Activated CD4-positive, alpha-beta T cell treated with anti-CD3 and anti-CD28 coated beads, Interleukin-2, amount 10 ng/mL, durations not matched to agents 24 days and 14 days (primary cell): ENCODE measurements around the gene STAT1. TPM values are rescaled to one million over a fixed set of nuclear protein-coding genes. Genes with fewer than 3 reads are reported as not detected.
A peak's percentile ranks its signal among the peaks of the same experiment; 100 is the strongest.
"Not testable (repeated sequence)": the region's sequence is repeated elsewhere in the genome, so short reads cannot be mapped to it uniquely, and the experiment has no call there.

Experiments
- DNase-seq: peaks from one replicate; pipeline ENCODE4 v3.0.0; 2022
- H3K27ac Mint-ChIP-seq: one replicate; pipeline ENCODE4 v1.8.0; 2022; ENCODE audit warnings: mild to moderate bottlenecking, mixed read lengths
- H3K27me3 Mint-ChIP-seq: one replicate; pipeline ENCODE4 v1.8.0; 2022; ENCODE audit warnings: mixed read lengths
- H3K36me3 Mint-ChIP-seq: one replicate; pipeline ENCODE4 v1.8.0; 2022; ENCODE audit warnings: low read depth, mild to moderate bottlenecking, mixed read lengths
- H3K4me1 Mint-ChIP-seq: one replicate; pipeline ENCODE4 v1.8.0; 2021; ENCODE audit warnings: mixed read lengths
- H3K4me3 Mint-ChIP-seq: one replicate; pipeline ENCODE4 v1.8.0; 2022; ENCODE audit warnings: mild to moderate bottlenecking, moderate library complexity, mixed read lengths
- H3K9me3 Mint-ChIP-seq: one replicate; pipeline ENCODE4 v1.8.0; 2021; ENCODE audit warnings: mixed read lengths
- intact Hi-C: fragments of 100-400 bp; cut with micrococcal nuclease; formaldehyde crosslinking; loops from one replicate; pipeline ENCODE4 v1.15.1; 2023
- total RNA-seq: library from RNA; stranded (reverse); gene quantifications from 2 replicates; pipeline ENCODE4 v1.2.3, GENCODE V29; 2022

Gene STAT1
- total RNA-seq, 1 donor from 2014 or later: 160 TPM

DNA sequence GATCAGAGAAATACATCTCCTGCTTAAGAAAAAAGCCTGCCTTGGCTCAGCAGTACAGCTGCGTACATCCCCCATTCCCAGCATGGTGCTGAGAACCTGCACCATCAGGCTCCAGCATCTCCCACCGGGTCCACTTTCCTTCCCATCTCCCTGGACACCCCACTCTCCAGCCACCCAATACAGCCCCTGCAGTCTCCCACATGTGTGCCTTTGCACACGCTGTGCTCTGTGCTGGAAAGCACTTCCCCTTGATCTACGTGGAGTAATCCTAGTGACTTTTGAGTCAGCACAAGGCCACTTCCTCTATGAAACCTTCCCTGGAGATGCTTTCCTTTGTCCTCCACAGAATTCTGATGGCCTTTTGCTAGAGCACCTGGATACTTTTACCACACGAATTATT lies 17.0 kb downstream of the STAT1 start:
- intact Hi-C loops: loop anchor here (1.0 to 2.0 kb wide), 2 partner anchors 16 to 33 kb away; no protein-coding TSS in a partner anchor
- H3K4me3 Mint-ChIP-seq: peak overlapping the region; percentile 45
- peaks cover 9% of the 10 kb centered on the region for H3K9me3 Mint-ChIP-seq
- no peaks in the 10 kb centered on the region for H3K27me3 Mint-ChIP-seq
- peaks cover 82% of the 10 kb centered on the region for H3K4me1 Mint-ChIP-seq
- peak; percentile 55 for DNase-seq
- H3K27ac Mint-ChIP-seq: peak overlapping the region; percentile 77
- H3K36me3 Mint-ChIP-seq: peaks cover 92% of the 10 kb centered on the region

DNA sequence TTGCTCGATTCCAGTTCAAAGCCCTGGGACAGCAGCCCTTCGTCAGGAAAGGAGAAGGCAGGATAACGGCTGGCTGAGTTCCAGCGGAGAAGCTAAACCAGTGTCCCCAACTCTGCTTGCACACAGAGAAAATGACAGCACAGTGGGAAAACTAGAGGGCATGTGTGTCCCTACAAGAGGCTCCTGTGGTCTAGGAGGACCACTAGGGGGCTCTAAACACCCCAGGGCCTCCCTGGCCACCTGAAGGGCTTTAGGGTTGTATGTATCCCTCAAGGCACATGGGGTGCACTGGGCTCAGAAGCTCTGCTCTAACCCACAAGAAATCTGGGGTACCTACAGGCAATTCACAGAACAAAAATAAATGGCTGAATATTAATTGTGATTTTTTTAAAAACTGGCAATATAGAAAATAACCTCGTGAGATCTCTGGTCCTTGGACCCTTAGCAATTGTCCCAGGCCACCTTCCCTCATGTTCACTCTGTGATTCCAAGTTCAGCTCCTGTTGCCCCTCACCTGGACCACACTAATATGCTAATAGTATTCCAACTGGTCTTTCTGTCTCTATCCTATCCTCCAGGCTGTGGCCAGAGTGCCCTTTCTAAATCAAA lies 17.5 kb downstream of the STAT1 start:
- H3K4me3 Mint-ChIP-seq: peak overlapping the region; percentile 45
- peaks cover 9% of the 10 kb centered on the region for H3K9me3 Mint-ChIP-seq
- H3K36me3 Mint-ChIP-seq: peaks cover 88% of the 10 kb centered on the region
- peak overlapping the region; percentile 77 for H3K27ac Mint-ChIP-seq
- no peaks in the 10 kb centered on the region for H3K27me3 Mint-ChIP-seq
- intact Hi-C loops: loop anchor here (1.0 to 2.0 kb wide), 2 partner anchors 16 to 34 kb away; no protein-coding TSS in a partner anchor
- DNase-seq: peak; percentile 73
- H3K4me1 Mint-ChIP-seq: peaks cover 78% of the 10 kb centered on the region

DNA sequence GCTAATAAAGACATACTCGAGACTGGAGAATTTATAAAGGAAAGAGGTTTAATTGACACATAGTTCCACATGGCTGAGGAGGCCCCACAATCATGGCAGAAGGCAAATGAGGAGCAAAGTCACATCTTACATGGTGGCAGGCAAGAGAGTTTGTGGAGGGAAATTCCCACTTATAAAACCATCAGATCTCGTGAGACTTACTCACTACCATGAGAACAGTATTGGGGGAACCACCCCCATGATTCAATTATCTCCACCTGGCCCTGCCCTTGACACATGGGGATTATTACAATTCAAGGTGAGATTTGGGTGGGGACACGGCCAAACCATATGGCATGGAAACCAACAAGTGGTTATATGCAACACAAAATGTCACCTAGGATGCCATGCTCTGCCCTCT lies 18.7 kb downstream of the STAT1 start:
- H3K9me3 Mint-ChIP-seq, H3K4me3 Mint-ChIP-seq, intact Hi-C loops, H3K27me3 Mint-ChIP-seq: not testable (repeated sequence)
- Mint-ChIP-seq H3K27ac (peak overlapping the region; percentile 77), H3K4me1 (peaks cover 69% of the 10 kb centered on the region), H3K36me3 (peaks cover 86% of the 10 kb centered on the region)
- peak; percentile 59 for DNase-seq

DNA sequence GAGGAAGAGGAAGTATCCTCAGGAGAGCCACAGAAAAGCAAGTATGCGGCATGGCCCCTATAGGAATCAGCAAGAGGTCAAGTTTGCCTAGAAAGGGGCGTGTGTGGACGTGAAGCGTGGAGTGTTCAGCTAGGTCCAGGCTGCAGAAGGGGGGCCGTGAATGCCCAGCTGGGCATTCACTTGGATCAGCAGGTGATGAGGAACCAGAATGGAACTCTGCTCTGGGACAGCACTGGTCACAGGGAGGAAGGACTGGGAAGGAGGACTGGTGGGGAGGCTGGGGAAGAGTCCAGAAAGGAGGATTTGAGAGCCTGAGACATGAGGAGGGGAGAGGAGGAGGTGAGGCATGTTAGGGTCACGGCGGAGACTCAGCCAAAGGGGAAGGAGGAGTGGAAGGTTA lies 19.8 kb downstream of the STAT1 start:
- intact Hi-C loops: no loop called here
- no peak overlapping the region for H3K4me3 Mint-ChIP-seq

DNA sequence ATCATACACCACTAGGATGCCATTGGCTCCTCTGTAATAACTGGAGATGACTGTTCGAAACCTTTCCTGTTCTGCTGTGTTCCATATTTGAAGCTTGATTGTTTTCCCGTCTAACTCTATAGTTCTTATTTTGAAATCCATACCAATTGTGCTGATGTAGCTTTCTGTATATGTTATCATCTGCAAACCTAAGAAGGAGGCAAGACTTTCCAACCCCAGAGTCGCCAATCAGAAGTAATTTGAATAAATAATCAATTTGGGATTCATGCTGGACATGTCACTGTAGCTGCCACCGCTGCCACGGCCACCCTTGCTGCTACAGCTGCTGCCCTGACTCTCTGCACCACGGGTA lies 20.7 kb downstream of the STAT1 start:
- Mint-ChIP-seq H3K4me1 (peaks cover 61% of the 10 kb centered on the region), H3K27me3 (no peaks in the 10 kb centered on the region), H3K27ac (peak overlapping the region; percentile 79), H3K36me3 (peaks cover 86% of the 10 kb centered on the region), H3K9me3 (peaks cover 9% of the 10 kb centered on the region), H3K4me3 (no peak overlapping the region)
- intact Hi-C loops: no loop called here
- no peak for DNase-seq

More for the DNA sequence above, 19.8 kb downstream of the STAT1 start:
- peaks cover 9% of the 10 kb centered on the region for H3K9me3 Mint-ChIP-seq
- no peaks in the 10 kb centered on the region for H3K27me3 Mint-ChIP-seq
- H3K4me1 Mint-ChIP-seq: peaks cover 63% of the 10 kb centered on the region
- DNase-seq: no peak
- H3K36me3 Mint-ChIP-seq: peaks cover 84% of the 10 kb centered on the region
- peak overlapping the region; percentile 79 for H3K27ac Mint-ChIP-seq

DNA sequence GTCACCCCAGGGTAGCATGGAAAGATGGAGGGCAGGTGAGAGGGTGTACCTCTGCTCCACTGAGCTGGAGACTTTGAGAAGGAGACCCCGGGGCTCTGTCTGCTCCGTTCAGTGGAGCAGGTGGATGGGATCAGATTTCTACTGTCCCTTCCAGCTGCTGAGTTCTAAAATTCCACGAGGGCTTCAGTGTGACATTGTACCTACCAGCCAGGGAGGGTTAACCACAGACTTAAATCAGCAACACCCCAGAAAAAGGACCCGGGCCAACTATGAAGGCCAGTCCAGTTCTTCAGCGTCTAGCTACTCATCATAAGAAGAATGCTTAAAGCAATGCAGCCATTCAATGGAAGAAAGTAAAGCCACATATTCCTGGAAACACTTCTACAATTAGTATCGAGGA lies 23.8 kb downstream of the STAT1 start:
- peaks cover 53% of the 10 kb centered on the region for H3K4me1 Mint-ChIP-seq
- no peak for DNase-seq
- H3K36me3 Mint-ChIP-seq: peaks cover 79% of the 10 kb centered on the region
- H3K27ac Mint-ChIP-seq: peak overlapping the region; percentile 64
- H3K27me3 Mint-ChIP-seq: no peaks in the 10 kb centered on the region
- H3K9me3 Mint-ChIP-seq: peaks cover 3% of the 10 kb centered on the region
- intact Hi-C loops: no loop called here
- H3K4me3 Mint-ChIP-seq: no peak overlapping the region

DNA sequence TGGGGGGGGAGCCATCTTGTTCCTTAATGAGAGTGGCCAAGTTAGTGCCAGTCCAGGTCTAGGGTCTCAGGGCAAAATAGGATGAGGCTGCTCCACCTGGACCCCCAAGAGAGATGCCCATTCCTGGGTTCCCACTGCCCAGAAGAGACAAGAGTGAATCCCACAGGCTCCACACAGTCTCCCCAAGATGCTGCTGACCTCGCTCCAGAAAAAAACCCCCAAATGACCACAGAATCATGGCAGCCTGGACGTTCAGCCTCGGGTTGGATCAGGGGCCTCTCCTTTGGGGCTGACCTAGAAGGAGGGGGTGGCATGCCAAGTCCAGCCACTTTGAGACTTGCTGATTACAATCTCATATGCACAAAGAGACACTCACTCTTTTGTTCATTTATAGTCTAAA lies 25.1 kb downstream of the STAT1 start:
- Mint-ChIP-seq H3K4me1 (peaks cover 54% of the 10 kb centered on the region), H3K9me3 (no peaks in the 10 kb centered on the region), H3K27ac (peak overlapping the region; percentile 65), H3K4me3 (no peak overlapping the region), H3K27me3 (no peaks in the 10 kb centered on the region), H3K36me3 (peaks cover 82% of the 10 kb centered on the region)
- DNase-seq: no peak
- intact Hi-C loops: no loop called here

DNA sequence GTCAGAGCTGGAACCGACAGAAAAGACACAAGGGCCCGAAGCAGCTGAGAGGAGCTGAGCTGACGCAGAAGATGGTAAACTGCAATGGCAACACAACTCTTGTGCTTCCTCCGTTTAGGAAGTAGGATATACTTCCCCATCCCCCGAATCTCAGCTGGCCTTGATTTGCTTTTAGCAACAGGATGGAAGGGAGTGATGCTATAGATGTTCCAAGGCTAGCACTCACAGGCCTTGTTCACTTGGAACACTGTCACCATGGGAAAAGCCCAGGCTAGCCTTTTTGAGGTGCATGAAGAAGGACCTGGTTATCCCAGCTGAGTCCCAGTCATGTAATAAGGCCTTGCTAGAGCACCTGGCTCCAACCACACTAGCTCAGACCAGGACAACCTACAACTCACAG lies 26.0 kb downstream of the STAT1 start:
- peaks cover 78% of the 10 kb centered on the region for H3K36me3 Mint-ChIP-seq
- no peaks in the 10 kb centered on the region for H3K9me3 Mint-ChIP-seq
- intact Hi-C loops: no loop called here
- no peak for DNase-seq
- H3K4me1 Mint-ChIP-seq: peaks cover 48% of the 10 kb centered on the region
- peak overlapping the region; percentile 75 for H3K27ac Mint-ChIP-seq
- no peak overlapping the region for H3K4me3 Mint-ChIP-seq
- no peaks in the 10 kb centered on the region for H3K27me3 Mint-ChIP-seq

DNA sequence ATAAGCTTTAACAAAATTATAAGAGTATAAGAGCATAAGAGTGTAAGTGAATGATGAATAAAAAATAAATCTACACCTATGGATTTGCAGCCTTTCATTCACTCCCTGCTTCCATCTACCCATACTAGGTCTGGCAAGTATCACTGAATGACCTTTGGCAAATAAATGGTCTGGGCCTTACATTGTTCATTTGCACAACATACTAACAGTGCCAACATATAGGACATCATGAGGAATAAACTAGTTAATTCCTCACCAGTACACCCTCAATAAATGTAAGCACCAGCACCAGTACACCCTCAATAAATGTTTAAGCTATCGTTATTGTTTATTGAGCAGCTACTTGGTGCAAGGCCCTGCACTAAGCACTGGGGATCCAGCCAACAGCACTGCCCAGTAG lies 26.9 kb downstream of the STAT1 start:
- H3K4me3 Mint-ChIP-seq: no peak overlapping the region
- DNase-seq: no peak
- intact Hi-C loops: no loop called here
- peaks cover 80% of the 10 kb centered on the region for H3K36me3 Mint-ChIP-seq
- H3K9me3 Mint-ChIP-seq: no peaks in the 10 kb centered on the region
- no peaks in the 10 kb centered on the region for H3K27me3 Mint-ChIP-seq
- H3K27ac Mint-ChIP-seq: no peak overlapping the region
- H3K4me1 Mint-ChIP-seq: peaks cover 52% of the 10 kb centered on the region

DNA sequence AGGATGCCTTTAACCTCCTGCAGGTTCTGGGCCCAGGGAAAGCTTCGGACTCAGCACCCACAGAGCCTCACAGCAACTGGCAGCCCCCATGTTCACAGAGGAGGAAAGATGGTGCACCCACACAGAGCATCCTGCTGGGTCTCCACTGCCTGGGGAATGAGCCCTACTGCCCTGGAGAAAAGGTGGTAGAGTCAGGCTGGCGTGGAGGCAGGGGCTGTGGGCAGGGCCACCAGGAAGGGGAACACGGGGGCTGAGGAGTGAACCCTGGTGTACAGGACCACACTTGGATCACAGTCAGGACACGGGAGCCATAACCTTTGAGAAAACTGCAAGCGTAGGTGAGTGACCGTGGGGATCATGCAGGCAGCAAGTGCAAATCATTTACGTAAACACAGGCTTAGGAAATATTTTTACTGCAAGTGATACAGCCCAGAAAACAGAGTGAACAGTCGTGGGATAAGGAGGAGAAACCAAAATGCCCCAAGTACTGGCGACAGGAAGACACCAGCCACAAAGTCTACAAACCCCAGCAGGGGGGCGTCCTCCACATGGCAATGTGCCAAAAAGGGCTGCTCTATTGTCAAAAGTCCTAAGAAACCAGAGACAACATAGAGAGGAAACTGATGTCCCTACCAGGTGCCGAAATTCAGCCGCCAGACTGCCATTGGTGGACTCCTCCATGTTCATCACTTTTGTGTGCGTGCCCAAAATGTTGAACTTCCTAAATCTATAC lies 27.6 kb downstream of the STAT1 start:
- Mint-ChIP-seq H3K4me1 (peaks cover 52% of the 10 kb centered on the region), H3K27me3 (no peaks in the 10 kb centered on the region), H3K36me3 (peaks cover 85% of the 10 kb centered on the region)

DNA sequence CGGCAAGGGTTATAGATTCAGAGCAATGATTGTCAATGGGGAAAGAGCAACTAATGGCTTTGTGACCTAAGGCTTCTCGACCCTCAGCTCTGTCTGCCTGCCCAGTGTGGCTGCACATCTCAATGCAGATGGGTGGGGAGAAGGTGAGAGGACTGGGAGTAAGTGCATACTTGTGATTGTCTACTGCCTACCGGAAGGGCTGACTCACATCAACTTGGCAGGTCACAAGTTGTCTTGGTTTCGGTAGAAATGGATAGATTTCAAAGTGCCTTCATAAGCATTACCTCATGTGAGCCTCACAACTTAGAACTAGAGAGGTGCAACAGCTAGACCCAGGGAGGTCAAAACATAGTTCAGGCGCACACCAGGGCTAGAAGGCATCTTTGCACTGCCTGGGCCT lies 29.4 kb downstream of the STAT1 start:
- H3K36me3 Mint-ChIP-seq: peaks cover 86% of the 10 kb centered on the region
- H3K4me1 Mint-ChIP-seq: peaks cover 59% of the 10 kb centered on the region

More for the DNA sequence above, 27.6 kb downstream of the STAT1 start:
- Mint-ChIP-seq H3K27ac (peak overlapping the region; percentile 80), H3K9me3 (no peaks in the 10 kb centered on the region), H3K4me3 (no peak overlapping the region)
- intact Hi-C loops: no loop called here
- no peak for DNase-seq

DNA sequence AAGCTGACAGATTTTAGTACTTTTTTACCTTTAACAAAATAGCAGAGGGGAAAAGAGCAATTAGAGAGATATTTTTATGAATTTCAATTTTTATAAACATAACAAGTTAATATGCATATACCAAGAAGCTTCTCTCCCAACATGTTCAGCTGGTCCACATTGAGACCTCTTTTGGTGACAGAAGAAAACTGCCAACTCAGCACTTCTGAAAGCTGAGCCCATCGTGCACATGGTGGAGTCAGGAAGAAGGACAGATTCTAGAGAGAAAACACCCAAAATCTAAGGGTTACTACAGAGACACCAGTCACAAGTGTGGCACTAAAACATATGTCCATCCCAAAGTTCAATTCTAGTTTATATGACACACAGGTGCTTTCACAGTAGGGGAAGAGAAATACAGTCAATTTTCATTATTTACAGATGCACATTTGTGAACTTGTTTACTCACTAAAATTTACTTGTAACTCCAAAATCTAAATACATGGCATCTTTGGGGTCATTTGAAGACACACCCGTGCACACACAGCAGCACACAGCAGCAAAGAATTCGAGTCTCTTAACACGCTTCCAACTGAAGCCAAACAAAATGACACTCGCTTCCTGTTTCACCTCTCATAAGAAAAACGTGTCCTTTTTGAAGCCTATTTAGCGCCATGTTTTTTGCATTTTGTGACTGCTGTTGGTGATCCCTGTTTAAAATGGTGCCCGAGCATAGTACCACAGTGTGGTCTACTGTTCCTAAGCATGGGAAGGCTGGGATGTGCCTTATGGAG lies 31.5 kb downstream of the STAT1 start:
- Mint-ChIP-seq H3K27me3 (no peaks in the 10 kb centered on the region), H3K9me3 (no peaks in the 10 kb centered on the region), H3K4me1 (peaks cover 63% of the 10 kb centered on the region), H3K36me3 (peaks cover 90% of the 10 kb centered on the region), H3K4me3 (peak overlapping the region; percentile 6), H3K27ac (peak overlapping the region; percentile 88)
- intact Hi-C loops: loop anchor here (5.0 kb wide), 1 partner anchor 70 kb away; no protein-coding TSS in a partner anchor
- DNase-seq: no peak

More for the DNA sequence above, 29.4 kb downstream of the STAT1 start:
- no peaks in the 10 kb centered on the region for H3K27me3 Mint-ChIP-seq
- DNase-seq: no peak
- no peaks in the 10 kb centered on the region for H3K9me3 Mint-ChIP-seq
- H3K27ac Mint-ChIP-seq: peak overlapping the region; percentile 65
- intact Hi-C loops: loop anchor here (5.0 kb wide), 1 partner anchor 72 kb away; no protein-coding TSS in a partner anchor
- H3K4me3 Mint-ChIP-seq: no peak overlapping the region

DNA sequence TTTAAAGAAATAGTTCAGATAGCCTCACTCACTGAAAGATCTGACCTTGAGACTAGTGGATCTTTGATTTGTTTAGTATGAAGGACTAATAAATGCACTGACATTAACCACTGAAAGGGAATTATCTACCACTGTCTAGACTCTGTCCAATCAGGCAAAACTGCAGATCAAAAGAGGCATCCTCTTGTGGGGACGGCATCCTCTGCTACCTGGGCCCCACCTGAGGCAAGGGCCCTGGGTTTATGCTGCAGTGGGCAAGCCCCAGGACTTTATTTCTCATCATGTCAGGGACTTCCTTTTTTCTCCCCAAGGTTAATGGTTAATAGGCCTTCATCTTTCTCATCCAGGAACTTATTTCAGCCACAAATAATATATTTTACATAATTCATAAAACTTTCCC lies 32.2 kb downstream of the STAT1 start:
- H3K9me3 Mint-ChIP-seq: no peaks in the 10 kb centered on the region
- H3K27me3 Mint-ChIP-seq: no peaks in the 10 kb centered on the region
- H3K4me1 Mint-ChIP-seq: peaks cover 61% of the 10 kb centered on the region
- peak overlapping the region; percentile 90 for H3K27ac Mint-ChIP-seq
- no peak for DNase-seq
- no peak overlapping the region for H3K4me3 Mint-ChIP-seq
- H3K36me3 Mint-ChIP-seq: peaks cover 89% of the 10 kb centered on the region
- intact Hi-C loops: loop anchor here (5.0 kb wide), 1 partner anchor 69 kb away; no protein-coding TSS in a partner anchor

DNA sequence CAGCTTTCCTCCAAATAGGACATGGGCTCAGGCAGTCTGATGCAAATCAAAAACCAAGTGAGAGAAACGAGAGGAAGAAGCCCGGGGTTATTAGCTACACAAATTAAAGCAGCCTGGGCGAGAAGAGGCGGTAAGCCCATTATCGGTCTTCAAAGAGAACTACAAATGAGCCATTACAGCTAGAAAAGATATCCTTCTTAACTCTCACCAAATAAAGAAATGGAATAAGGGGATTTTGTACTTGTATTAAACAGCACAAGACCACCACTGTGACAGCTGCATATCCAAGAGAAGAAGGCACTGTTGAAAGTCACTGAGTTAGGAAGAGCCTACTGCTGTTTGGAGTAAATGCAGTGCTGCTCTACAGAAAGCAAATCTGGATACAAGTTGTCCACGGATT lies 32.6 kb downstream of the STAT1 start:
- peaks cover 91% of the 10 kb centered on the region for H3K36me3 Mint-ChIP-seq
- peaks cover 63% of the 10 kb centered on the region for H3K4me1 Mint-ChIP-seq
- H3K9me3 Mint-ChIP-seq: no peaks in the 10 kb centered on the region
- no peaks in the 10 kb centered on the region for H3K27me3 Mint-ChIP-seq
- H3K27ac Mint-ChIP-seq: peak overlapping the region; percentile 90
- no peak overlapping the region for H3K4me3 Mint-ChIP-seq
- intact Hi-C loops: loop anchor here (5.0 kb wide), 1 partner anchor 69 kb away; no protein-coding TSS in a partner anchor
- no peak for DNase-seq
